GDM1 (cell line): ENCODE measurements around the gene PLK5.
"Not testable (repeated sequence)": the region's sequence is repeated elsewhere in the genome, so short reads cannot be mapped to it uniquely, and the experiment has no call there.

Source experiments
- DNase-seq: peaks from one replicate; lab custom pipeline; 2025; lab: John Stamatoyannopoulos, UW

PLK5 gene

GRCh38 chr19:1507763-1508506, 15.9 kb upstream of the PLK5 start:
- DNase-seq = peak; percentile 95

- no peak for DNase-seq
Observed at GRCh38 chr19:1508507-1508856, 15.4 kb upstream of the PLK5 start.

GRCh38 chr19:1509602-1510441, 14.1 kb upstream of the PLK5 start:
- no peak for DNase-seq

- no peak for DNase-seq
Observed at GRCh38 chr19:1510442-1510806, 13.5 kb upstream of the PLK5 start.

GRCh38 chr19:1510807-1511206, 13.1 kb upstream of the PLK5 start:
- no peak for DNase-seq

- DNase-seq = no peak
Observed at GRCh38 chr19:1511318-1512317, 12.3 kb upstream of the PLK5 start.

- DNase-seq = no peak
Observed at GRCh38 chr19:1512671-1513498, 11.0 kb upstream of the PLK5 start, which contains the start of gene ADAMTSL5. TSS of gene ADAMTSL5 (minus strand) at chr19:1513019. CDS start at chr19:1510943, 2,076 bp downstream.

GRCh38 chr19:1513499-1514294, 10.2 kb upstream of the PLK5 start:
- peak; percentile 10 for DNase-seq

GRCh38 chr19:1514295-1514661, 9.6 kb upstream of the PLK5 start:
- no peak for DNase-seq

GRCh38 chr19:1514986-1515721, 8.7 kb upstream of the PLK5 start:
- DNase-seq = no peak

GRCh38 chr19:1516395-1516753, 7.5 kb upstream of the PLK5 start:
- DNase-seq = no peak

GRCh38 chr19:1518471-1518870, 5.4 kb upstream of the PLK5 start:
- DNase-seq = no peak

- DNase-seq = not testable (repeated sequence)
Observed at GRCh38 chr19:1519802-1520201, 4.1 kb upstream of the PLK5 start.

GRCh38 chr19:1520203-1520780, 3.6 kb upstream of the PLK5 start:
- no peak for DNase-seq

GRCh38 chr19:1521636-1522035, 2.2 kb upstream of the PLK5 start:
- no peak for DNase-seq

GRCh38 chr19:1522061-1522460, 1.8 kb upstream of the PLK5 start:
- no peak for DNase-seq

- no peak for DNase-seq
Observed at GRCh38 chr19:1522838-1523237, 1.0 kb upstream of the PLK5 start.

- DNase-seq = no peak
Observed at GRCh38 chr19:1524287-1524971, 552 bp downstream of the PLK5 start.

- DNase-seq = no peak
Observed at GRCh38 chr19:1524972-1525325, 1.1 kb downstream of the PLK5 start.
